ENCODE measurements around the gene IFNA5.

Gene IFNA5

DNA sequence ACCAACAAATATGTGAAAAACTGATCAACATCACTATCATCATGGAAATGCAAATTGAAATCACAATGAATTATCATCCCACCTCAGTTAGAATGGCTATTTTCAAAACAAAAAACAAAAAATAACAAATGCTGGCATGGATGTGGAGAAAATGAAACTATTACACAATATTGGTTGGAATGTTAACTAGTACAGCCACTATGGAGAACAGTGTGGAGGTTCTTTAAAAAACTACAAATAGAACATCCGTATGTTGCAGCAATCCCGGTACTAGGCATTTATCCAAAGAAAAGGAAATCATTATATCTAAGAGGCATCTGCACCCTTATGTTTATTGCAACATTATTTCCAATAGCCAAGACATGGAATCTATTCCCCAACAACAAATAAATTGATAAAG is 9.0 kb upstream of the IFNA5 start:
- TF ChIP-seq, protein P1, sequence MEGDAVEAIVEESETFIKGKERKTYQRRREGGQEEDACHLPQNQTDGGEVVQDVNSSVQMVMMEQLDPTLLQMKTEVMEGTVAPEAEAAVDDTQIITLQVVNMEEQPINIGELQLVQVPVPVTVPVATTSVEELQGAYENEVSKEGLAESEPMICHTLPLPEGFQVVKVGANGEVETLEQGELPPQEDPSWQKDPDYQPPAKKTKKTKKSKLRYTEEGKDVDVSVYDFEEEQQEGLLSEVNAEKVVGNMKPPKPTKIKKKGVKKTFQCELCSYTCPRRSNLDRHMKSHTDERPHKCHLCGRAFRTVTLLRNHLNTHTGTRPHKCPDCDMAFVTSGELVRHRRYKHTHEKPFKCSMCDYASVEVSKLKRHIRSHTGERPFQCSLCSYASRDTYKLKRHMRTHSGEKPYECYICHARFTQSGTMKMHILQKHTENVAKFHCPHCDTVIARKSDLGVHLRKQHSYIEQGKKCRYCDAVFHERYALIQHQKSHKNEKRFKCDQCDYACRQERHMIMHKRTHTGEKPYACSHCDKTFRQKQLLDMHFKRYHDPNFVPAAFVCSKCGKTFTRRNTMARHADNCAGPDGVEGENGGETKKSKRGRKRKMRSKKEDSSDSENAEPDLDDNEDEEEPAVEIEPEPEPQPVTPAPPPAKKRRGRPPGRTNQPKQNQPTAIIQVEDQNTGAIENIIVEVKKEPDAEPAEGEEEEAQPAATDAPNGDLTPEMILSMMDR (IDR thresholded peaks at IDR 0.05; ENCODE audit: unreplicated experiment in 3 of 3): no peak
- Mint-ChIP-seq H3K27me3 (ENCODE audit: low read depth) (peaks cover 8% of the 10 kb centered on the region), H3K36me3 (ENCODE audit: low read depth) (no peaks in the 10 kb centered on the region), H3K4me3 (no peak overlapping the region), H3K27ac (no peak overlapping the region), H3K9me3 (no peaks in the 10 kb centered on the region), H3K4me1 (no peaks in the 10 kb centered on the region)

DNA sequence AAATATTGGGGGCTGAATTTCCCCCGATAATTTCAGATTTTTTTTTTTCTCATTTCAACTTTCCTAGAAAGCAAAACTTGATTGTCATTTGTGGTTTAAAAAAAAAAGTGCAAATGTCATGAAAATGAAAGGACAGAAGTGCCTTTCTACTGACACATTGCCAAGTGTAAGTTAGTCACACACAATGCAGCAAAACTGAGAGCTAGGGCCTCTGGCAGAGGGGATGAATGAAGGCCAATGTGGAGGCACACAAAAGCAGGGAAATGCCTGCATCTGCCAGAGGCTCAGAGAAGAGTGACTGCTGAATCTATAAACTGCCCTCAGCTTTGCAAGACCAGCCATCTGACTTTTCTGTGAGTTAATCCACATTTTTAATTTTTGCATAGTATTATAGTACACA is 6.8 kb upstream of the IFNA5 start:
- H3K4me3 Mint-ChIP-seq: no peak overlapping the region
- no peaks in the 10 kb centered on the region for H3K36me3 Mint-ChIP-seq (ENCODE audit: low read depth)
- peaks cover 8% of the 10 kb centered on the region for H3K27me3 Mint-ChIP-seq (ENCODE audit: low read depth)
- no peak overlapping the region for H3K27ac Mint-ChIP-seq
- no peaks in the 10 kb centered on the region for H3K9me3 Mint-ChIP-seq
- TF ChIP-seq, protein P1 (IDR thresholded peaks at IDR 0.05; ENCODE audit: unreplicated experiment in 3 of 3): no peak
- no peaks in the 10 kb centered on the region for H3K4me1 Mint-ChIP-seq

DNA sequence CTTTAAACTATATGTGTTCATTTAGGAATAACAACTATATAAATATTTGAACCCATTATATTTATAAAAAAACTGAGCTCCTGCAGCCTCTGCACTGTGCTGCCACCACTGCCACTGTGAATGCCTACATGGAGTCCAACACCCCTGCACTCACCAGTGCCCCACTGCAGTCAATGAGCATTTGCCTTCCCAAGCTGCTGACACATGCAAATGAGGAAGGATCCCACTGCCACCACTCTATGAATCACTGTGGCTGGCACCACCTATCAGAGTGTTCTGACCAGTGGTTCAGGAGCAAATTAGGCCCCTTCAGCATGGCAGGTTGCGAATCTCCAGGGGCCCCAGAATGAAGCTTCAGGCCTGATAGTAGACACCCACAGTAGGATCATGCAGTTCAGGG is 9.1 kb downstream of the IFNA5 start:
- no peak overlapping the region for H3K4me3 Mint-ChIP-seq
- TF ChIP-seq, protein P1 (IDR thresholded peaks at IDR 0.05; ENCODE audit: unreplicated experiment in 3 of 3): no peak
- H3K27me3 Mint-ChIP-seq (ENCODE audit: low read depth): peaks cover 13% of the 10 kb centered on the region
- no peaks in the 10 kb centered on the region for H3K4me1 Mint-ChIP-seq
- H3K27ac Mint-ChIP-seq: no peak overlapping the region
- no peaks in the 10 kb centered on the region for H3K36me3 Mint-ChIP-seq (ENCODE audit: low read depth)
- H3K9me3 Mint-ChIP-seq: no peaks in the 10 kb centered on the region

DNA sequence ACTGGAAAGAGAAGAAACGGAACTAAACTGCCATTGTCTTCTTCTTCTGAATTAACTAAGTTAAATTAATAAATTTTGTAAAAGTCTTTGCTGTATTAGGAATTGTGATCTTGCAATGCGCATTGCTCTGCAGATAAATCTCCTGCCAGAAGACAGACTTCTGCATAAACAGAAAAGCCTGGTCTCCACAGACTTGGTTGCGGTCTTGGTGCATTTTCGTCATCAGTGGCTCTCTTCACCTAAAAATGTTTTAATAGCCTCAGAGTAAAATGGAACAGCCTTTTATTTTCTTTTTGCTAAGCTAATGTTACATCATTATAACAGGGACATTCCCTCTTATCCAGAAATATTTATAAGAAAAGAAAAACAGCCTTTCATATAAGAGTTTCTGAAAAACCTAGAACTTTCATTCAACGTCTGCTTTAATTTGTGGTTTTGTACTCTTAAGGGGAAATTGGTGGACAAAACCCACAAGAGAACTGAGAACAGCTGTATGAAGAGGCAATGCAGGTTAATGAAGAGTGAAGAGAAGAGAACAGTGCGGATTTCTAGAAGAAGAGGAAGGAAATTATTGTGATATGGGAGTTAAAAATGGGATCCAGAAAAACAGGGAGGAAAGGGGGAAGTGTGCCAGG is 10.1 kb downstream of the IFNA5 start:
- H3K36me3 Mint-ChIP-seq (ENCODE audit: low read depth): no peaks in the 10 kb centered on the region
- no peaks in the 10 kb centered on the region for H3K9me3 Mint-ChIP-seq
- no peak overlapping the region for H3K4me3 Mint-ChIP-seq
- TF ChIP-seq, protein P1 (IDR thresholded peaks at IDR 0.05; ENCODE audit: unreplicated experiment in 3 of 3): no peak
- no peaks in the 10 kb centered on the region for H3K4me1 Mint-ChIP-seq
- H3K27ac Mint-ChIP-seq: no peak overlapping the region
- H3K27me3 Mint-ChIP-seq (ENCODE audit: low read depth): peaks cover 17% of the 10 kb centered on the region

DNA sequence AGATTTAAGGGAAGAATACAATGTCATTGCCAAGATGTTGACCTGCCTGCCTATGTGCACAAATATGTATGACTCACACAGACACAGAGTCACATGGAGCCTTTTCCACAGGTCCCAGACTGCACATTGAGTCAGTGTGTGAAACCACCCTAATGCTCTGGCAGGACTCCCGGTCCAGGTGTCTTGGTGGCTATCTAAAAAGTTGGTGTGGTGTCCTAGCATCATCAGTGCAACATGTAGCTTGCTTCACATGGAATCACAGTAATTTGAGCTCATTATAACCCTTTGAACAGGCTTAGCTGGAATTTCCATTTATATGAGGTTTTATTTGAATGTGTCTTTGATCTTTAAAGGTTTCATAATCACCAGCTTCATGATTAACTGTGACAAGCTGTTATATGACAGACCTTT is 10.7 kb downstream of the IFNA5 start:
- Mint-ChIP-seq H3K36me3 (ENCODE audit: low read depth) (no peaks in the 10 kb centered on the region), H3K27ac (no peak overlapping the region), H3K4me1 (no peaks in the 10 kb centered on the region), H3K9me3 (no peaks in the 10 kb centered on the region), H3K27me3 (ENCODE audit: low read depth) (peaks cover 17% of the 10 kb centered on the region), H3K4me3 (no peak overlapping the region)
- TF ChIP-seq, protein P1 (IDR thresholded peaks at IDR 0.05; ENCODE audit: unreplicated experiment in 3 of 3): no peak

DNA sequence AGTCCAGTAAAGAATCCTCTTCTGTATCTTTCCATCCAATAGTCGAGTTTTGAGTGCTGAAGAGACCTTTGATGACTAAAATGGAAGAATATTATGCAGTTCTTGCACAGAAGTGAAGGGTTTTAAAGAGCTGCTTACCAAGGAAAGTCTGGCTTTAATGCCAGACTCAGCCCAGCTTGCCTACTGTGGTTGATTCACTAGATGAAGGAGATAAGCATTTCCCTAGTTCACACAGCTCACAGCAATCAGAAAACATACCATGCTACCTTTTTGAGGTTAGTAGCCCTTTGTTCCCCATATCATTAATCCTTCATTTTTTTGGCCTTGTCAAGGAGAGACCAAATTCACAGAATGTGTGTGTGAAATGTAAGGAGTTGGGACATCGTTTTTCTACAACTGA is 15.3 kb downstream of the IFNA5 start:
- Mint-ChIP-seq H3K4me1 (no peaks in the 10 kb centered on the region), H3K9me3 (no peaks in the 10 kb centered on the region), H3K27ac (no peak overlapping the region), H3K36me3 (ENCODE audit: low read depth) (no peaks in the 10 kb centered on the region), H3K4me3 (no peak overlapping the region), H3K27me3 (ENCODE audit: low read depth) (peaks cover 17% of the 10 kb centered on the region)
- TF ChIP-seq, protein P1 (IDR thresholded peaks at IDR 0.05; ENCODE audit: unreplicated experiment in 3 of 3): no peak

All from nephron (organoid).